Testis (tissue), 3 donors: ENCODE data around the gene SENP5. TPM values are rescaled to one million over a fixed set of nuclear protein-coding genes. Genes with fewer than 3 reads are reported as not detected.
A peak's percentile ranks its signal among the peaks of the same experiment; 100 is the strongest.
"Not testable (repeated sequence)": the region's sequence is repeated elsewhere in the genome, so short reads cannot be mapped to it uniquely, and the experiment has no call there.

Experiments
- DNase-seq: peaks from one replicate; pipeline ENCODE4 v3.0.0-alpha.2; 2019
- H3K27ac ChIP-seq, 2 donors: fragments of 200-600 bp; sonication (generic); one replicate each; pipeline ENCODE4 v1.5.1; 2019
- H3K27me3 ChIP-seq: fragments of 200-600 bp; sonication (generic); one replicate; pipeline ENCODE4 v1.5.1; 2019
- H3K36me3 ChIP-seq: fragments of 200-600 bp; sonication (generic); one replicate; pipeline ENCODE4 v1.5.1; 2017; ENCODE audit warnings: low read depth; ENCODE audit errors: missing control alignments
- H3K4me1 ChIP-seq: fragments of 200-600 bp; sonication (generic); one replicate; pipeline ENCODE4 v1.5.1; 2019
- H3K4me3 ChIP-seq, 2 donors: fragments of 200-600 bp; sonication (generic); one replicate each; pipeline ENCODE4 v1.5.1; 2017 to 2019
- H3K9me3 ChIP-seq: fragments of 200-600 bp; sonication (generic); one replicate; pipeline ENCODE4 v1.5.1; 2017
- POLR2A ChIP-seq: fragments of 450-650 bp; IDR thresholded peaks from one replicate; pipeline ENCODE4 v1.6.1; 2017; ENCODE audit warnings: antibody characterized with exemption, mild to moderate bottlenecking, moderate library complexity
- WGBS, 2 donors: methylation state at CpG; one replicate each; pipeline ENCODE4 v1.1.5; 2018; 5-methylcytosine and 5-hydroxymethylcytosine counted together
- intact Hi-C: fragments of 100-400 bp; cut with DNase I; formaldehyde crosslinking; loops from one replicate; pipeline ENCODE4 v1.15.1; 2023; ENCODE audit warnings: low total_unique reads
- polyA plus RNA-seq: library from polyadenylated mRNA; stranded (reverse); fragments of 350-450 nt; fragmentation: Illumina TruSeq; extraction: RNeasy Lipid Tissue Mini Kit (QIAGEN cat#74804); gene quantifications from one replicate; pipeline ENCODE4 v1.2.3, GENCODE V29; 2014; ENCODE audit warnings: low read depth, low replicate concordance; ENCODE audit not compliant: insufficient read depth
- total RNA-seq, 2 donors: library from RNA; depleted of rRNA; stranded (reverse); fragments of >200 nt; gene quantifications; one replicate each; pipeline ENCODE4 v1.2.3, GENCODE V29; 2016
- TF ChIP-seq, protein P1 (sequence below), 3 experiments: fragments of 450-650 bp in 2 of 3; fragments of 200-600 bp in 1 of 3; sonication (generic) in 1 of 3; IDR thresholded peaks; one replicate each; pipeline ENCODE4 v1.5.1; 2016 to 2019; ENCODE audit warnings: antibody characterized with exemption in 3 of 3, mild to moderate bottlenecking in 2 of 3, moderate library complexity in 1 of 3

SENP5 gene
- total and polyA plus RNA-seq, 3 donors from 2014 or later, result 40.9 to 83.9 (median 76.8) TPM

DNA sequence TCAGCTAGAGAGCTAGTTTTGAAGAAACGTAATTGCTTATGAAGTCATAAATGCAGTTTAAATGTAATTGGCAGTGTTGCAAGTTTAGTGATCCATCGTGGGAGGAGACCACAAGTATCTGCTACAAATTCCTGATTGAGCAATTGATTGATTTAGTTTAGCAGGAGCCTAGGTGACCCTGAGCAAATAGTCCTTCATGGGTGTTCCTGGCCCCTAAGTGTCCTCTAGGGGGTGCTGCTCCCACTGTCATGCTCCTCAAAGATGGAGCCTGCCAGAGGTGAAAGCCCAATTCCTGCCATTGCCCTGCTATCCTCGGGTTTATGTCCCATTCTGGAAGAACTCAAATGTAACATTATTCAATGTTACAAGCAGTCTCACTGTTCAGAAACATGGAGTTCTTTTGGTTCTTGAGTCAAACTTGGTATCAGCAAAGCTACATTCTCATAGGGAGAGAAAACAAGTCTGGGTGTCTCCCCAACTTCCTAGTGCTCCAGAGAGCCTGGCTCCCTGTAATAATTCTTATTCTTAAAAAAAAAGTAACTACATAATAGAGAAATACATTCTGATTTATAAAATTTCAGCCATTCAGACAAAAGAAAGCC lies 29.8 kb upstream of the SENP5 start:
- TF ChIP-seq POLR2A, result no peak
- TF ChIP-seq, protein P1, sequence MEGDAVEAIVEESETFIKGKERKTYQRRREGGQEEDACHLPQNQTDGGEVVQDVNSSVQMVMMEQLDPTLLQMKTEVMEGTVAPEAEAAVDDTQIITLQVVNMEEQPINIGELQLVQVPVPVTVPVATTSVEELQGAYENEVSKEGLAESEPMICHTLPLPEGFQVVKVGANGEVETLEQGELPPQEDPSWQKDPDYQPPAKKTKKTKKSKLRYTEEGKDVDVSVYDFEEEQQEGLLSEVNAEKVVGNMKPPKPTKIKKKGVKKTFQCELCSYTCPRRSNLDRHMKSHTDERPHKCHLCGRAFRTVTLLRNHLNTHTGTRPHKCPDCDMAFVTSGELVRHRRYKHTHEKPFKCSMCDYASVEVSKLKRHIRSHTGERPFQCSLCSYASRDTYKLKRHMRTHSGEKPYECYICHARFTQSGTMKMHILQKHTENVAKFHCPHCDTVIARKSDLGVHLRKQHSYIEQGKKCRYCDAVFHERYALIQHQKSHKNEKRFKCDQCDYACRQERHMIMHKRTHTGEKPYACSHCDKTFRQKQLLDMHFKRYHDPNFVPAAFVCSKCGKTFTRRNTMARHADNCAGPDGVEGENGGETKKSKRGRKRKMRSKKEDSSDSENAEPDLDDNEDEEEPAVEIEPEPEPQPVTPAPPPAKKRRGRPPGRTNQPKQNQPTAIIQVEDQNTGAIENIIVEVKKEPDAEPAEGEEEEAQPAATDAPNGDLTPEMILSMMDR (IDR thresholded peaks at IDR 0.05), result peak in 2 of 3 experiments; percentile 28 to 50
- no peak overlapping the region for H3K4me3 ChIP-seq
- intact Hi-C loops, result no loop called here
- no peak overlapping the region for H3K27ac ChIP-seq
- no peaks in the 10 kb centered on the region for H3K9me3 ChIP-seq
- H3K36me3 ChIP-seq, result no peaks in the 10 kb centered on the region
- DNase-seq, result peak; percentile 75
- H3K4me1 ChIP-seq, result no peaks in the 10 kb centered on the region
- 55 to 56% methylated on average over 3 of the region's 3 CpGs for WGBS, 2 donors
- no peaks in the 10 kb centered on the region for H3K27me3 ChIP-seq

DNA sequence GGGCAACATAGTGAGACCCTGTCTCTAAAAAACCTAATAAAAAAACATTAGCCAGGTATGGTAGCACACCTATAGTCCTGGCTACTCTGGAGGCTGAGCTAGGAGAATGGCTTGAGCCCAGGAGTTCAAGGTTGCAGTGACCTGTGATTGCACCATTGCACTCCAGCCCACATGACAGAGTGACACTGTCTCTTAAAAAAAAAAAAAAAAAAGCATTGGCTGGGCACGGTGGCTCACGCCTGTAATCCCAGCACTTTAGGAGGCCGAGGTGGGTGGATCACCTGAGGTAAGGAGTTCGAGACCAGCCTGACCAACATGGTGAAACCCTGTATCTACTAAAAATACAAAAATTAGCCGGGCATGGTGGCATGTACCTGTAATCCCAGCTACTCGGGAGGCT lies 28.4 kb upstream of the SENP5 start:
- H3K27ac ChIP-seq, intact Hi-C loops, H3K9me3 ChIP-seq, H3K4me1 ChIP-seq, DNase-seq, H3K27me3 ChIP-seq, H3K4me3 ChIP-seq, H3K36me3 ChIP-seq: not testable (repeated sequence)
- 86 to 93% methylated on average over 6 of the region's 6 CpGs for WGBS, 2 donors

DNA sequence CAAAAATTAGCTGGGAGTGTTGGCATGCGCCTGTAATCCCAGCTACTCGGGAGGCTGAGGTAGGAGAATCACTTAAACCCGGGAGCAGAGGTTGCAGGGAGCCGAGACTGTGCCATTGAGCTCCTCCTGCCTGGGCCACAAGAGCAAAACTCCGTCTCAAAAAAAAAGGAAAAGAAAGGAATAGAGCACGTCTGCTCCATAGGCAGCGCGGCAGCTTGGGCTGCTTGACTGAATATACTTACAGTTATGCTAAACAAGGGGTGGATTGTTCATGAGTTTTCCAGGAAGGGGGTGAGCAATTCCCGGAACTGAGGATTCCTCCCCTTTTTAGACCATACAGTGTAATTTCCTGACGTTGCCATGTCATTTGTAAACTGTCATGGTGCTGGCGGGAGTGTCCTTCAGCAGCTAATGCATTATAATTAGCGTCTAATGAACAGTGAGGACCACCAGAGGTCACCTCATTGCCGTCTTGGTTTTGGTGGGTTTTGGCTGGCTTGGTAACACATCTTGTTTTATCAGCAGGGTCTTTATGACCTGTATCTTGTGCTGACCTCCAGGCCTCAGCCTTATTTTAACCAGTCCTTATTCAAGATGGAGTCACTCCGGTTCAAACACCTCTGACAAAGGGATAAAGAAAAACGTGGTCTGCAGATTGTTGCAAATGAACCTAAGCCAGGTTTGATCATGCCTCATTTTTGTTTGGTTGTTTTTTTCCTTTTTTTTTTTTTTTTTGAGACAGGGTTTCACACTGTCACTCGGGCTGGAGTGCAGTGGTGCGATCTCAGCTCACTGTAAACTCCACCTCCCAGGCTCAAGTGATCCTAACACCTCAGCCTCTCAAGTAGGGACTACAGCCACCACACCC lies 24.9 kb upstream of the SENP5 start:
- H3K4me1 ChIP-seq, result no peaks in the 10 kb centered on the region
- no peak for DNase-seq
- no peak overlapping the region for H3K27ac ChIP-seq
- no peaks in the 10 kb centered on the region for H3K36me3 ChIP-seq
- no peaks in the 10 kb centered on the region for H3K9me3 ChIP-seq
- TF ChIP-seq, protein P1 (IDR thresholded peaks at IDR 0.05), result no peak
- TF ChIP-seq POLR2A, result no peak
- 79 to 83% methylated on average over 17 of the region's 17 CpGs for WGBS, 2 donors
- H3K27me3 ChIP-seq, result no peaks in the 10 kb centered on the region
- intact Hi-C loops, result no loop called here
- no peak overlapping the region for H3K4me3 ChIP-seq

DNA sequence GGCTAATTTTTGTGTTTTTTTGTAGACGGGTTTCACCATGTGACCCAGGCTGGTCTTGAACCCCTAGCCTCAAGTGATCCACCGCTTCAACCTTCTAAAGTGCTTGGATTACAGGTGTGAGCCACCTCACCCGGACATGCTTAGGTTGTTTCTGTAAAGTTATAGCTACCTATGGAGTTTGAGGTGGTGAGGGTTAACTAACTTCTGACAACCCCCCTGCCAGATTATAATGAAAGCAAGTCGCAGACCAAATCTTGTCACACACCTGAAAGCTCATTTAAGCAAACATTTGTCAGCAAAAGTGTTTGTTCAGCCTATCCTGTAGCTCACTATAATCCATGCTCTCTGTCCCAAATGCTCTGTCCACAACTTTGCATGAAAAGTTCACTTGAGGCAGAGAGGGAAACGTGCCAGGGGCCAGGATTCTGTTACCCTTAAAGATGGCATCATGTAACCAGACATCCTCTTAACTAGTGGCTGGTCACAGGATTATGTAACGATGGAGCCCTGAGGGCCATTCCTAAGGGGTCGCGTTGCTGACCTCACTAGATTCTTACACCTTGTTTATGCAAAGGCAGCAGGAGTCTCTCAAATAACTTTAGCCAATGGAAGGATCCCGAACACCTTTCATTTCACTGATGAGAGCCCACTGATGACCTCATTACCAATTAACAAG lies 24.1 kb upstream of the SENP5 start:
- Histone ChIP-seq H3K4me3 (no peak overlapping the region), H3K9me3 (no peaks in the 10 kb centered on the region), H3K27ac (no peak overlapping the region), H3K27me3 (no peaks in the 10 kb centered on the region), H3K4me1 (no peaks in the 10 kb centered on the region), H3K36me3 (no peaks in the 10 kb centered on the region)
- WGBS, 2 donors, result 90% methylated on average over 9 of the region's 9 CpGs
- TF ChIP-seq, protein P1 (IDR thresholded peaks at IDR 0.05), result no peak
- TF ChIP-seq POLR2A, result no peak
- intact Hi-C loops, result no loop called here
- DNase-seq, result no peak

DNA sequence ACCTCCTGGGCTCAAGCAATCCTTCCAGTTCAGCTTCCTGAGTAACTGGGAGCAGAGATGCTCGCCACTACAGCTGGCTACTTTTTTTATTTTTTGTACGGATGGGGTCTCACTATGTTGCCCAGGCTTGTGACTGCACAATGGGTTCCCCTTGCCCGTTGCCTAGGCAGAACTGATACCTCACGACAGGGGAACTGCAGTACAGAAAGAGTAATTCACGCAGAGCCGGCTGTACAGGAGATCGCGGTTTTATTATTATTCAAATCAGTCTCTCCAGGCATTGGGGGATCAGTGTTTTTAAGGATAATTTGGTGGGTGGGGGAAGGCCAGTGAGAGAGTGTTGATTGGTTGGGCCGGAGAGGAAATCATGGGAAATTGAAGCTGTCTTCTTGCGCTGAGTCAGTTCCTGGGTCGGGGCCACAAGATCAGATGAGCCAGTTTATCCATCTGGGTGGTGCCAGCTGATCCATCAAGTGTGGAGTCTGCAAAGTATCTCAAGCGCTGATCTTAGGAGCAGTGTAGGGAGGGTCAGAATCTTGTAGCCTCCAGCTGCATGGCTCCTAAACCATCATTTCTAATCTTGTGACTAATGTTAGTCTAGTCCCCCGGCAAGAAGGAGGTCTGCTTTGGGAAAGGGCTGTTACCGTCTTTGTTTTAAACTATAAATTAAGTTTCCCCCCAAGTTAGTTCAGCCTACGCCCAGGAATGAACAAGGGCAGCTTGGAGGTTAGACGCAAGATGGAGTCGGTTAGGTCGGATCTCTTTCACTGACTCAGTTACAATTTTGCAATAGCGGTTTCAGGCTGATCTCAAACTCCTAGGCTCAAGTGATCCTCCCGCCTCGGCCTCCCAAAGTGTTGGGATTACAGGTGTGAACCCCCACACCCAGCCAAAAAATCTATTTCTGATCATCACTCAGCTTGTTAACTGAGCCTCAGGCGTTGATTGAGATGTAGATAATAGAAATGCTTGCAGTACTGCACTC lies 23.2 kb upstream of the SENP5 start:
- intact Hi-C loops, H3K27ac ChIP-seq, H3K4me1 ChIP-seq, H3K36me3 ChIP-seq, H3K4me3 ChIP-seq, H3K9me3 ChIP-seq, H3K27me3 ChIP-seq, DNase-seq: not testable (repeated sequence)
- WGBS, 2 donors, result 84 to 90% methylated on average over 16 to 20 of the region's 22 CpGs

DNA sequence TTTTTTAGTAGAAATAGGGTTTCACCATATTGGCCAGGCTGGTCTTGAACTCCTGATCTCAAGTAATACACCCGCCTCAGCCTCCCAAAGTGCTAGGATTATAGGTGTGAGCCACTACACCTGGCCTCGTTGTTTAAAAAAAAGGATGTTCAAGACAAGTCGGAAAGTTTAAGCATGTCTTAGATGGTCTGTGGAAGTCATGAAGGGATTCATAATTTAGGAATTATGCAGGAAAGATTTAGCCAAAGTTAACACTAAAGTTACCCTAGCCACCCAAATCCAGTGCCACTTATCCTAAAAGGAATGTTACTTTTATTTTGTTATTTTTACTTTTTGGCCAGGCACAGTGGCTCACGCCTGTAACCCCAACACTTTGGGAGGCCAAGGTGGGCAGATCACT lies 19.3 kb upstream of the SENP5 start:
- H3K36me3 ChIP-seq, H3K27ac ChIP-seq, H3K9me3 ChIP-seq, H3K27me3 ChIP-seq, intact Hi-C loops, H3K4me1 ChIP-seq, H3K4me3 ChIP-seq, DNase-seq: not testable (repeated sequence)
- WGBS, 2 donors, result 86 to 91% methylated on average over 4 of the region's 4 CpGs
